HEK293 (cell line): ENCODE results near the gene FBXO40.

Experiments
- CTCF ChIA-PET: fragments of 350-600 bp; formaldehyde crosslinking; extraction: SDS; loops from one replicate; lab custom pipeline; 2021; ENCODE audit warnings: antibody characterized with exemption; lab: Yijun Ruan, JAX
- POLR2A ChIA-PET: fragments of 300-600 bp; formaldehyde crosslinking; extraction: SDS; loops from one replicate; lab custom pipeline; 2020; ENCODE audit warnings: antibody characterized with exemption, inconsistent platforms; lab: Yijun Ruan, JAX
- H3K27ac ChIP-seq: fragments of 200-500 bp; sonication (Bioruptor generic); 2 replicates; pipeline ENCODE4 v1.5.1; 2014; ENCODE audit warnings: low read depth, low read length, control low read depth, inconsistent platforms; ENCODE audit errors: extremely low read depth
- H3K36me3 ChIP-seq, 2 experiments: fragments of 200-500 bp in 1 of 2; sonication (Bioruptor generic) in 1 of 2; 1 replicate in 1 of 2; 2 replicates in 1 of 2; pipeline ENCODE4 v1.5.1; 2014 to 2017; ENCODE audit warnings: inconsistent platforms in 2 of 2, low read length in 2 of 2; ENCODE audit not compliant: control insufficient read depth in 2 of 2, insufficient read depth in 1 of 2
- H3K4me1 ChIP-seq: fragments of 200-500 bp; sonication (Bioruptor generic); 2 replicates; pipeline ENCODE4 v1.5.1; 2014; ENCODE audit warnings: mild to moderate bottlenecking, low read length, inconsistent platforms; ENCODE audit not compliant: control insufficient read depth, insufficient read depth
- H3K4me3 ChIP-seq: 2 replicates; pipeline ENCODE4 v1.5.1; 2011; ENCODE audit warnings: low read depth, mild to moderate bottlenecking, control low read depth, low read length, moderate library complexity
- H3K9me3 ChIP-seq: fragments of 200-500 bp; sonication (Bioruptor generic); 2 replicates; pipeline ENCODE4 v1.5.1; 2014; ENCODE audit warnings: low read depth, low read length, inconsistent platforms; ENCODE audit not compliant: control insufficient read depth, insufficient read depth
- BCL11A ChIP-seq: fragments of 450-650 bp; formaldehyde crosslinking; IDR thresholded peaks from 2 replicates; pipeline ENCODE4 v1.5.1; 2016; ENCODE audit warnings: low read depth, missing biosample characterization, missing genetic modification characterization
- BCL6B ChIP-seq: fragments of 450-650 bp; formaldehyde crosslinking; IDR thresholded peaks from 2 replicates; pipeline ENCODE4 v1.5.1; 2017; ENCODE audit warnings: missing biosample characterization, missing genetic modification characterization
- KLF16 ChIP-seq: fragments of 450-650 bp; formaldehyde crosslinking; IDR thresholded peaks from 2 replicates; pipeline ENCODE4 v1.5.1; 2017; ENCODE audit warnings: missing biosample characterization, missing genetic modification characterization
- PRDM10 ChIP-seq: fragments of 450-650 bp; formaldehyde crosslinking; IDR thresholded peaks from 2 replicates; pipeline ENCODE4 v1.5.1; 2016; ENCODE audit warnings: missing biosample characterization, missing genetic modification characterization
- ZBTB10 ChIP-seq: fragments of 450-650 bp; formaldehyde crosslinking; IDR thresholded peaks from 2 replicates; pipeline ENCODE4 v1.5.1; 2016; ENCODE audit warnings: missing biosample characterization, missing genetic modification characterization
- ZFHX2 ChIP-seq: fragments of 450-650 bp; formaldehyde crosslinking; conservative IDR thresholded peaks from 2 replicates; pipeline ENCODE4 v1.5.1; 2016; ENCODE audit warnings: missing biosample characterization, missing genetic modification characterization
- ZFP41 ChIP-seq: fragments of 450-650 bp; formaldehyde crosslinking; IDR thresholded peaks from 2 replicates; pipeline ENCODE4 v1.5.1; 2016; ENCODE audit warnings: missing biosample characterization, missing genetic modification characterization, borderline replicate concordance
- ZNF133 ChIP-seq: fragments of 450-650 bp; formaldehyde crosslinking; IDR thresholded peaks from 2 replicates; pipeline ENCODE4 v1.5.1; 2016; ENCODE audit warnings: missing biosample characterization, missing genetic modification characterization
- ZNF169 ChIP-seq: fragments of 450-650 bp; formaldehyde crosslinking; IDR thresholded peaks from 2 replicates; pipeline ENCODE4 v1.5.1; 2016; ENCODE audit warnings: missing biosample characterization, missing genetic modification characterization
- ZNF2 ChIP-seq: fragments of 450-650 bp; formaldehyde crosslinking; IDR thresholded peaks from 2 replicates; pipeline ENCODE4 v1.5.1; 2016; ENCODE audit warnings: missing biosample characterization, missing genetic modification characterization
- ZNF211 ChIP-seq: fragments of 450-650 bp; formaldehyde crosslinking; IDR thresholded peaks from 2 replicates; pipeline ENCODE4 v1.5.1; 2016; ENCODE audit warnings: low read depth, missing biosample characterization, missing genetic modification characterization
- ZNF24 ChIP-seq: fragments of 450-650 bp; formaldehyde crosslinking; IDR thresholded peaks from 2 replicates; pipeline ENCODE4 v1.5.1; 2016; ENCODE audit warnings: missing biosample characterization, missing genetic modification characterization
- ZNF292 ChIP-seq: fragments of 450-650 bp; formaldehyde crosslinking; IDR thresholded peaks from 2 replicates; pipeline ENCODE4 v1.5.1; 2016; ENCODE audit warnings: low read depth, missing biosample characterization, missing genetic modification characterization, borderline replicate concordance
- ZNF37A ChIP-seq: fragments of 450-650 bp; IDR thresholded peaks from 2 replicates; pipeline ENCODE4 v1.5.1; 2018; ENCODE audit warnings: missing biosample characterization, missing genetic modification characterization
- ZNF514 ChIP-seq: fragments of 450-650 bp; formaldehyde crosslinking; IDR thresholded peaks from 2 replicates; pipeline ENCODE4 v1.5.1; 2016; ENCODE audit warnings: missing biosample characterization, missing genetic modification characterization
- ZNF529 ChIP-seq: fragments of 450-650 bp; formaldehyde crosslinking; IDR thresholded peaks from 2 replicates; pipeline ENCODE4 v1.5.1; 2017; ENCODE audit warnings: missing genetic modification characterization, missing biosample characterization; ENCODE audit not compliant: insufficient replicate concordance
- ZNF530 ChIP-seq: fragments of 450-650 bp; formaldehyde crosslinking; IDR thresholded peaks from 2 replicates; pipeline ENCODE4 v1.5.1; 2016; ENCODE audit warnings: low read depth, missing biosample characterization, missing genetic modification characterization
- ZNF544 ChIP-seq: fragments of 450-650 bp; formaldehyde crosslinking; IDR thresholded peaks from 2 replicates; pipeline ENCODE4 v1.5.0; 2017; ENCODE audit warnings: missing biosample characterization, missing genetic modification characterization
- ZNF707 ChIP-seq: fragments of 450-650 bp; formaldehyde crosslinking; IDR thresholded peaks from 2 replicates; pipeline ENCODE4 v1.5.1; 2016; ENCODE audit warnings: missing biosample characterization, missing genetic modification characterization
- ZNF768 ChIP-seq: fragments of 450-650 bp; formaldehyde crosslinking; IDR thresholded peaks from 2 replicates; pipeline ENCODE4 v1.5.1; 2018; ENCODE audit warnings: missing biosample characterization, mild to moderate bottlenecking, missing genetic modification characterization
- TF ChIP-seq, protein P1 (sequence below): fragments of 450-650 bp; formaldehyde crosslinking; IDR thresholded peaks from 2 replicates; pipeline ENCODE4 v1.5.1; 2016; ENCODE audit warnings: missing biosample characterization, missing genetic modification characterization
- TF ChIP-seq, protein P2 (sequence below): fragments of 450-650 bp; formaldehyde crosslinking; IDR thresholded peaks from 2 replicates; pipeline ENCODE4 v1.5.1; 2016; ENCODE audit warnings: missing biosample characterization, missing genetic modification characterization

FBXO40 gene

GRCh38 chr3:121627211-121627610 is 34.0 kb downstream of the FBXO40 start:
- ChIA-PET POLR2A (no interaction called here), CTCF (no interaction called here)
- Histone ChIP-seq H3K4me1 (no peaks in the 10 kb centered on the region), H3K9me3 (no peaks in the 10 kb centered on the region), H3K27ac (no peak overlapping the region), H3K36me3 (no peaks in the 10 kb centered on the region), H3K4me3 (no peak overlapping the region)
- TF ChIP-seq ZNF37A (no peak), ZNF24 (tag by site-specific recombination) (no peak), BCL11A (tag by site-specific recombination) (no peak), PRDM10 (tag by site-specific recombination) (no peak), ZNF544 (tag by site-specific recombination) (no peak), BCL6B (tag by site-specific recombination) (no peak), ZNF514 (tag by site-specific recombination) (no peak), ZNF530 (tag by site-specific recombination) (no peak), ZFHX2 (no peak), ZBTB10 (tag by site-specific recombination) (no peak), ZNF133 (no peak), ZNF529 (tag by site-specific recombination) (no peak), ZFP41 (tag by site-specific recombination) (no peak), ZNF2 (tag by site-specific recombination) (no peak)
- TF ChIP-seq, protein P1, sequence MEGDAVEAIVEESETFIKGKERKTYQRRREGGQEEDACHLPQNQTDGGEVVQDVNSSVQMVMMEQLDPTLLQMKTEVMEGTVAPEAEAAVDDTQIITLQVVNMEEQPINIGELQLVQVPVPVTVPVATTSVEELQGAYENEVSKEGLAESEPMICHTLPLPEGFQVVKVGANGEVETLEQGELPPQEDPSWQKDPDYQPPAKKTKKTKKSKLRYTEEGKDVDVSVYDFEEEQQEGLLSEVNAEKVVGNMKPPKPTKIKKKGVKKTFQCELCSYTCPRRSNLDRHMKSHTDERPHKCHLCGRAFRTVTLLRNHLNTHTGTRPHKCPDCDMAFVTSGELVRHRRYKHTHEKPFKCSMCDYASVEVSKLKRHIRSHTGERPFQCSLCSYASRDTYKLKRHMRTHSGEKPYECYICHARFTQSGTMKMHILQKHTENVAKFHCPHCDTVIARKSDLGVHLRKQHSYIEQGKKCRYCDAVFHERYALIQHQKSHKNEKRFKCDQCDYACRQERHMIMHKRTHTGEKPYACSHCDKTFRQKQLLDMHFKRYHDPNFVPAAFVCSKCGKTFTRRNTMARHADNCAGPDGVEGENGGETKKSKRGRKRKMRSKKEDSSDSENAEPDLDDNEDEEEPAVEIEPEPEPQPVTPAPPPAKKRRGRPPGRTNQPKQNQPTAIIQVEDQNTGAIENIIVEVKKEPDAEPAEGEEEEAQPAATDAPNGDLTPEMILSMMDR (tag by site-specific recombination): no peak

DNA sequence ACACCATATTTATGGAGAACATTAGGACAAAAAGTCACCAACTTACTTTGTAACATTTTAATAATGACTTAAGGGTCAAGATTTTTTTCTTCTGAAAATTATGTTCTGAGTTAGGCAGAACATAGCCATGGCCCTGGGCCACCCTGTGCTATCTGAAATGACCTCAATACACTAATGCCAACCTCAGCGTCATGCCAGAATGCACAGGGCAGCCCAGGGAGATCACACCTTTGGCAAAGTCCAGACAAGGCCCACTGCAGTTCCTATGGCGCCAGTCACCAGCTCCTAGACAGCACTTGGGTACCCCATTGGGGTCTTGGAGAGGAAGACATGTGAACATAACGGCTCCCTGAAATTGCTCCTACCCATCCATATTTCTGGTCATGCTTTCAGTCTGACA is 34.4 kb downstream of the FBXO40 start:
- Histone ChIP-seq H3K4me3 (no peak overlapping the region), H3K36me3 (no peaks in the 10 kb centered on the region), H3K9me3 (no peaks in the 10 kb centered on the region), H3K27ac (no peak overlapping the region), H3K4me1 (no peaks in the 10 kb centered on the region)
- ChIA-PET CTCF (no interaction called here), POLR2A (no interaction called here)
- no peak for TF ChIP-seq KLF16 (tag by site-specific recombination)
- no peak for TF ChIP-seq ZNF768 (tag by site-specific recombination)
- TF ChIP-seq, protein P2, sequence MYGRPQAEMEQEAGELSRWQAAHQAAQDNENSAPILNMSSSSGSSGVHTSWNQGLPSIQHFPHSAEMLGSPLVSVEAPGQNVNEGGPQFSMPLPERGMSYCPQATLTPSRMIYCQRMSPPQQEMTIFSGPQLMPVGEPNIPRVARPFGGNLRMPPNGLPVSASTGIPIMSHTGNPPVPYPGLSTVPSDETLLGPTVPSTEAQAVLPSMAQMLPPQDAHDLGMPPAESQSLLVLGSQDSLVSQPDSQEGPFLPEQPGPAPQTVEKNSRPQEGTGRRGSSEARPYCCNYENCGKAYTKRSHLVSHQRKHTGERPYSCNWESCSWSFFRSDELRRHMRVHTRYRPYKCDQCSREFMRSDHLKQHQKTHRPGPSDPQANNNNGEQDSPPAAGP (tag by site-specific recombination): no peak
- TF ChIP-seq ZNF211 (tag by site-specific recombination): no peak
- no peak for TF ChIP-seq ZNF292
- no peak for TF ChIP-seq ZNF707
- no peak for TF ChIP-seq ZNF169 (tag by site-specific recombination)
